ENCODE results near the gene NAA35.
"Not testable (repeated sequence)": the region's sequence is repeated elsewhere in the genome, so short reads cannot be mapped to it uniquely, and the experiment has no call there.

NAA35 gene

GRCh38 chr9:85949586-85950335, 8.8 kb downstream of the NAA35 start:
- no peak for DNase-seq

GRCh38 chr9:85959955-85960354, 19.0 kb downstream of the NAA35 start:
- no peak for DNase-seq

- DNase-seq = peak; percentile 57
These were observed 19.7 kb downstream of the NAA35 start for GRCh38 chr9:85960688-85961093.

GRCh38 chr9:85964526-85964925, 23.6 kb downstream of the NAA35 start:
- DNase-seq = no peak

- no peak for DNase-seq
These were observed 24.0 kb downstream of the NAA35 start for GRCh38 chr9:85964949-85965348.

GRCh38 chr9:85969727-85970126, 28.8 kb downstream of the NAA35 start:
- DNase-seq = no peak

GRCh38 chr9:85971731-85972130, 30.8 kb downstream of the NAA35 start:
- DNase-seq = no peak

GRCh38 chr9:85973238-85973637, 32.3 kb downstream of the NAA35 start:
- no peak for DNase-seq

GRCh38 chr9:85974055-85974547, 33.2 kb downstream of the NAA35 start:
- DNase-seq = not testable (repeated sequence)

- no peak for DNase-seq
These were observed 37.5 kb downstream of the NAA35 start for GRCh38 chr9:85978496-85978895.

GRCh38 chr9:85981369-85981768, 40.4 kb downstream of the NAA35 start:
- DNase-seq = no peak

GRCh38 chr9:85984457-85984856, 43.5 kb downstream of the NAA35 start:
- no peak for DNase-seq

GRCh38 chr9:85987236-85987635, 46.3 kb downstream of the NAA35 start:
- no peak for DNase-seq

- no peak for DNase-seq
These were observed 53.2 kb downstream of the NAA35 start for GRCh38 chr9:85994191-85994590.

GRCh38 chr9:85995097-85995496, 54.2 kb downstream of the NAA35 start:
- DNase-seq = no peak

GRCh38 chr9:85995599-85995998, 54.7 kb downstream of the NAA35 start:
- DNase-seq = no peak

- no peak for DNase-seq
These were observed 64.4 kb downstream of the NAA35 start for GRCh38 chr9:86005253-86005775.

GRCh38 chr9:86009133-86009532, 68.2 kb downstream of the NAA35 start:
- no peak for DNase-seq

GRCh38 chr9:86020731-86021130, 79.8 kb downstream of the NAA35 start:
- DNase-seq = no peak

GRCh38 chr9:86021166-86021565, 80.2 kb downstream of the NAA35 start:
- no peak for DNase-seq

GRCh38 chr9:86022687-86023266, 81.8 kb downstream of the NAA35 start:
- no peak for DNase-seq

GRCh38 chr9:86027767-86028166, 86.8 kb downstream of the NAA35 start:
- DNase-seq = no peak

- DNase-seq = peak; percentile 50
These were observed 94.2 kb downstream of the NAA35 start for GRCh38 chr9:86034863-86035734.

Data from NCI-H2029 (cell line).